Measurements from ENCODE around the gene SETD5. TPM values are rescaled to one million over a fixed set of nuclear protein-coding genes. Genes with fewer than 3 reads are reported as not detected.

Gene SETD5
- total RNA-seq, 1 donor = 140 TPM

GRCh38 chr3:9433627-9434521 lies 36.5 kb downstream of the SETD5 start:
- no peak overlapping the region for H3K4me3 ChIP-seq (ENCODE audit: low read depth, low read length)
- no peak for TF ChIP-seq CTCF (IDR thresholded peaks at IDR 0.05; ENCODE audit: insufficient read depth, low read depth, low read length)
- DNase-seq (ENCODE audit: low read depth) = no peak

DNA sequence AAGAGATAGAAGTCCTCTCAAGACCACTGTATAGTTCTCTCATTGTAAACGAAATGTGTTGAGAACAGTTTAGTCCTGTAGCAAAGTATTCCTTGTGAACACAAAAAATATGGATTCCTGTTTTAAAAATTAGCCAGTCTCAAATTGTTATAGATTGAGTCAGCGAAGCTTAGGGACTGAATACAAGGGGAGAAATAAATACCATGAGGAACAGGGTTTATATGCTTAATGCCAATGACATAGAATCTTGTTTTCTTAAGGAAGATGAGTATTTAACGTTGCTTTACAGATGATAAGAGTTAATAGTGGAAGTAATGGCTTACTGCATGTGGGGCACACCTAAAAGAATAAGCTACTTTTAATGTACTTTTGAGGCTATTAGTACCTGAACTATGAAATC lies 37.9 kb downstream of the SETD5 start:
- H3K4me3 ChIP-seq (ENCODE audit: low read depth, low read length) = no peak overlapping the region
- no peak for DNase-seq (ENCODE audit: low read depth)

GRCh38 chr3:9439331-9439730 lies 41.9 kb downstream of the SETD5 start:
- no peak overlapping the region for H3K4me3 ChIP-seq (ENCODE audit: low read depth, low read length)
- DNase-seq (ENCODE audit: low read depth) = no peak
- TF ChIP-seq CTCF (IDR thresholded peaks at IDR 0.05; ENCODE audit: insufficient read depth, low read depth, low read length) = no peak

More for the DNA sequence above, 37.9 kb downstream of the SETD5 start:
- no peak for TF ChIP-seq CTCF (IDR thresholded peaks at IDR 0.05; ENCODE audit: insufficient read depth, low read depth, low read length)

GRCh38 chr3:9441501-9442221 lies 44.2 kb downstream of the SETD5 start:
- H3K4me3 ChIP-seq (ENCODE audit: low read depth, low read length) = no peak overlapping the region

GRCh38 chr3:9448071-9448470 lies 50.7 kb downstream of the SETD5 start:
- no peak for DNase-seq (ENCODE audit: low read depth)

More at GRCh38 chr3:9441501-9442221, 44.2 kb downstream of the SETD5 start:
- no peak for DNase-seq (ENCODE audit: low read depth)
- TF ChIP-seq CTCF (IDR thresholded peaks at IDR 0.05; ENCODE audit: insufficient read depth, low read depth, low read length) = no peak

DNA sequence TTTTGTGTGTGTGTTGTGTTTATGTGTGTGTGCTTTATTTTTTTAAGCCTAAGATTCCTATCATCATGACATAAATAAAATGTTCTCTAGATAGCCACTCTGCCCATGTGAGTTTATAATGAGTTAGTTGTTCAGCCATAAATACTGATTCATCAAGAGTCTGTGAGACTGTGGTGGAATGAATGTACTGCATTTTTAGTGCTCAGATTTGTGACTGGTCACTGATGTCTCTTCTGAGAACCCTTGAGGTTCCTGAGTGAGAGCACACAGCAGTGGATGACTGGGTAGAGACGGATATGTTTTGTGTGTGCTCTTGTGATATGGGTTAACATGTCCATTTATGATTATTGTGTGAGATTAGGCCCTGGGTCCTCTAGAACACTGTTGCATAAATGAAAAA lies 51.2 kb downstream of the SETD5 start:
- H3K4me3 ChIP-seq (ENCODE audit: low read depth, low read length) = no peak overlapping the region
- no peak for DNase-seq (ENCODE audit: low read depth)
- no peak for TF ChIP-seq CTCF (IDR thresholded peaks at IDR 0.05; ENCODE audit: insufficient read depth, low read depth, low read length)

More at GRCh38 chr3:9448071-9448470, 50.7 kb downstream of the SETD5 start:
- no peak overlapping the region for H3K4me3 ChIP-seq (ENCODE audit: low read depth, low read length)
- no peak for TF ChIP-seq CTCF (IDR thresholded peaks at IDR 0.05; ENCODE audit: insufficient read depth, low read depth, low read length)
